Fibroblast of skin of back (primary cell): ENCODE measurements around the gene MEGF10.
A peak's percentile ranks its signal among the peaks of the same experiment; 100 is the strongest.

Experiments
- DNase-seq: peaks from one replicate; pipeline ENCODE4 v3.0.0-alpha.2; 2013

Gene MEGF10

GRCh38 chr5:127444171-127444570 lies 153.6 kb downstream of the MEGF10 start:
- no peak for DNase-seq

GRCh38 chr5:127445328-127445727 lies 154.7 kb downstream of the MEGF10 start:
- no peak for DNase-seq

DNA sequence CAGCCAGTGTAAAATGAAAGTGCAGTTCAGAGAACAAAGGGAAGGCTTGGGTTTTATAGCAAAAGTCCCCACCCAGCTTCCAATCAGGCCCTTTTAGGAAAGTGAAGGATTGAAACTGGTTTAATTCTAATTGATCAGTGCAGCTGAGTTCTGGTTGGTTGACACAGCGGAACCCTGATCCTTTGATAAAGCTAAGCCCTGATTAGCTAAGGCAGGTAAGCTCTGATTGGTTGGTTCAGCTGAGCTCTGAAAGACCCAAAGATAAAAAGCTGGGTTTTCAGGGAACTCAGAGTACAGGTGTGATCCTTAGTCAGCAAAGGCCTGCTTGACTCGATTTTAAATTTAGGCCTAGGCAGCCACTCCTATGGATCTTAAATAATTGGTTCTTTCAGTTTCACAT lies 156.0 kb downstream of the MEGF10 start:
- DNase-seq = no peak

- peak; percentile 81 for DNase-seq
Observed at GRCh38 chr5:127447827-127448226, 157.2 kb downstream of the MEGF10 start.

- no peak for DNase-seq
Observed at GRCh38 chr5:127450046-127450445, 159.4 kb downstream of the MEGF10 start.

DNA sequence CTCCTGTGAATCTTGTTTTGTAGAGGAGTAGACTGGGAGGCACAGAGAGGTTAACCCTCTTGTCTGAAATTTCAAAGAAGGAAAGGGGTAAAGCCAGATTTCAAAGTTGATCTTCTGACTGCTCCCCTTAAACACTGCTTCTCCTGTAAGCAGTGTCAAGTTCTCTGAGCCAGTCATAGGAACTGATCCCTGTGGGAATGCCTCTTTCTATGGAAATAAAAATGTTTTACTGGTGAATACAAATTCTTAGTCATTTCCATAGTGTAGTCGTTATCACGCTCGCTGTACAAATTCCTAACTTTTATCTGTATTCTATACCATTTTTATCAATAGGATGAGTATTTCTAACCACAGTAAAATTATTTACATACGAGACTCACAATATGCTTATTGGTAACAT lies 160.5 kb downstream of the MEGF10 start:
- peak; percentile 58 for DNase-seq

- no peak for DNase-seq
Observed at GRCh38 chr5:127452626-127453025, 162.0 kb downstream of the MEGF10 start.

DNA sequence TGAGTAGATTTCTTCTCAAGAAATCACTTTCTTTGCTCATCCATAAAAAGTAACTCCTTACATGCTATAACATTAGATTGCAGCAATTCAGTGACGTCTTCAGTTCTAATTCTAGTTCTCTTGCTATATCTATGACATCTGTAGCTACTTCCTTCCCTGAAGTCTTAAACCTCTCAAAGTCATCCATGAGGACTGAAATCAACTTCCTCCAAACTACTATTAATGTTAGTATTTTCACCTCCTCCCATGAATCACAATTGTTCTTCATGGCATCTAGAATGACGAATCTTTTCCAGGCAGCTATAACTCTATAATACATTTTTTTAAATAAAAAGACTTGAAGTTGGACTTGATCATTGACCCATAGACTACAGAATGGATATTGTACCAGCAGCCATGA lies 180.6 kb downstream of the MEGF10 start:
- no peak for DNase-seq

- no peak for DNase-seq
Observed at GRCh38 chr5:127472700-127473099, 182.1 kb downstream of the MEGF10 start.

- no peak for DNase-seq
Observed at GRCh38 chr5:127486471-127486870, 195.9 kb downstream of the MEGF10 start.

- peak; percentile 51 for DNase-seq
Observed at GRCh38 chr5:127492854-127493738, 202.5 kb downstream of the MEGF10 start.

DNA sequence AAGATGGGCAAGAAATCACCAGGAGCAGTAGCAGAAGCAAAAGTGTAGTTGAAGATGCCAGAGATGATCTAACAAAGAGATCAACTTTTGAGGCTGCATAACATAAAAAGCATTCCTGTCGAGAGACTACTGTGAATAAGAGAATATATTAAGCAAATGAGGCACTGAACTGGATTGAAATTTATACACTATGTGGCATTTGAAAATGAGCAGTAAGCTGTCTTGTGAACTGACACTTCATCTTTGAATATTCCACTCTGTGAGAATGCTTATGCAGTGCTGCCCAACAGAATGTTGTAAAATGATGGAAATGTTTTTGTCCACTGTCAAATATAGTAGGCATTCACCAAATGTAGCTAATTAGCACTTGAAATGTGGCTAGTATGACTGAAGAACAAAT lies 208.0 kb downstream of the MEGF10 start:
- no peak for DNase-seq

GRCh38 chr5:127505905-127506304 lies 215.3 kb downstream of the MEGF10 start:
- no peak for DNase-seq

GRCh38 chr5:127506616-127507015 lies 216.0 kb downstream of the MEGF10 start:
- no peak for DNase-seq

GRCh38 chr5:127508644-127509373 lies 218.2 kb downstream of the MEGF10 start:
- DNase-seq = no peak
